Loucy (cell line): ENCODE data around the gene AGBL3.

ENCODE experiments used
- H2AFZ ChIP-seq: fragments of 200-600 bp; sonication (generic); 2 replicates; pipeline ENCODE4 v1.6.0; 2016; ENCODE audit warnings: antibody characterized with exemption, mild to moderate bottlenecking, low read length, moderate library complexity
- H3F3A ChIP-seq: fragments of 200-600 bp; 2 replicates; pipeline ENCODE4 v1.6.0; 2016; ENCODE audit warnings: antibody characterized with exemption, low read depth, mild to moderate bottlenecking
- H3K27me3 ChIP-seq: fragments of 200-600 bp; sonication (generic); 2 replicates; pipeline ENCODE4 v1.6.1; 2014; ENCODE audit warnings: low read length, mild to moderate bottlenecking; ENCODE audit not compliant: insufficient read depth, poor library complexity, severe bottlenecking
- H3K36me3 ChIP-seq: fragments of 200-600 bp; sonication (generic); 2 replicates; pipeline ENCODE4 v1.6.1; 2016; ENCODE audit warnings: low read length; ENCODE audit not compliant: insufficient read depth
- H3K4me1 ChIP-seq: fragments of 200-600 bp; sonication (generic); 2 replicates; pipeline ENCODE4 v1.5.1; 2014; ENCODE audit warnings: low read length, mild to moderate bottlenecking; ENCODE audit not compliant: insufficient read depth, poor library complexity, severe bottlenecking
- H3K4me2 ChIP-seq: fragments of 200-600 bp; sonication (generic); 2 replicates; pipeline ENCODE4 v1.6.0; 2014; ENCODE audit warnings: antibody characterized with exemption, low read length, low read depth, mild to moderate bottlenecking; ENCODE audit not compliant: poor library complexity, severe bottlenecking
- H3K4me3 ChIP-seq: fragments of 200-600 bp; sonication (generic); 2 replicates; pipeline ENCODE4 v1.5.1; 2014; ENCODE audit warnings: low read length, mild to moderate bottlenecking, mixed read lengths; ENCODE audit not compliant: poor library complexity, severe bottlenecking
- H3K79me2 ChIP-seq: fragments of 200-600 bp; sonication (generic); 2 replicates; pipeline ENCODE4 v1.6.1; 2014; ENCODE audit warnings: low read length; ENCODE audit not compliant: insufficient read depth
- H3K9ac ChIP-seq: fragments of 200-600 bp; sonication (generic); 2 replicates; pipeline ENCODE4 v1.6.0; 2014; ENCODE audit warnings: mild to moderate bottlenecking, low read depth, low read length, moderate library complexity; ENCODE audit not compliant: poor library complexity, severe bottlenecking
- H3K9me2 ChIP-seq: fragments of 200-600 bp; sonication (generic); replicated peaks from 2 replicates; pipeline ENCODE4 v1.6.1; 2016; ENCODE audit warnings: low read depth, low read length, mixed read lengths
- H3K9me3 ChIP-seq: fragments of 200-600 bp; sonication (generic); 2 replicates; pipeline ENCODE4 v1.6.1; 2014; ENCODE audit warnings: mild to moderate bottlenecking, antibody characterized with exemption, low read length, low read depth; ENCODE audit not compliant: insufficient read depth
- H4K20me1 ChIP-seq: fragments of 200-600 bp; sonication (generic); 2 replicates; pipeline ENCODE4 v1.6.0; 2014; ENCODE audit warnings: antibody characterized with exemption, low read length, mild to moderate bottlenecking; ENCODE audit not compliant: insufficient read depth, poor library complexity, severe bottlenecking
- CTCF ChIP-seq: fragments of 200-600 bp; sonication (generic); conservative IDR thresholded peaks from 2 replicates; pipeline ENCODE4 v1.5.1; 2014; ENCODE audit warnings: mild to moderate bottlenecking, antibody characterized with exemption, low read length
- EZH2phosphoT487 ChIP-seq: fragments of 200-600 bp; IDR thresholded peaks from 2 replicates; pipeline ENCODE4 v1.6.1; 2018; ENCODE audit warnings: antibody characterized with exemption, mild to moderate bottlenecking, moderate library complexity, borderline replicate concordance

AGBL3 gene

GRCh38 chr7:135109976-135110375, 123.7 kb downstream of the AGBL3 start:
- H2AFZ ChIP-seq: no peak overlapping the region
- H3K9me3 ChIP-seq: no peaks in the 10 kb centered on the region
- H3K4me2 ChIP-seq: no peak overlapping the region

GRCh38 chr7:135111379-135111778, 125.1 kb downstream of the AGBL3 start:
- Histone ChIP-seq H3K9me2 (no peaks in the 10 kb centered on the region), H3K79me2 (no peaks in the 10 kb centered on the region), H3K36me3 (no peaks in the 10 kb centered on the region), H2AFZ (no peak overlapping the region), H3K9me3 (no peaks in the 10 kb centered on the region), H3K4me3 (no peak overlapping the region), H3F3A (no peaks in the 10 kb centered on the region), H3K27me3 (no peaks in the 10 kb centered on the region), H3K4me2 (no peak overlapping the region), H3K9ac (no peak overlapping the region), H4K20me1 (no peaks in the 10 kb centered on the region), H3K4me1 (no peaks in the 10 kb centered on the region)
- TF ChIP-seq CTCF (no peak), EZH2phosphoT487 (no peak)

More at GRCh38 chr7:135109976-135110375, 123.7 kb downstream of the AGBL3 start:
- Histone ChIP-seq H3F3A (no peaks in the 10 kb centered on the region), H3K27me3 (no peaks in the 10 kb centered on the region), H3K9me2 (no peaks in the 10 kb centered on the region), H3K79me2 (no peaks in the 10 kb centered on the region), H3K9ac (no peak overlapping the region), H3K4me3 (no peak overlapping the region), H3K36me3 (no peaks in the 10 kb centered on the region), H3K4me1 (no peaks in the 10 kb centered on the region), H4K20me1 (no peaks in the 10 kb centered on the region)
- TF ChIP-seq EZH2phosphoT487 (no peak), CTCF (no peak)

GRCh38 chr7:135114622-135115021, 128.3 kb downstream of the AGBL3 start:
- H4K20me1 ChIP-seq: no peaks in the 10 kb centered on the region
- H3F3A ChIP-seq: no peaks in the 10 kb centered on the region
- H3K4me2 ChIP-seq: no peak overlapping the region
- H3K4me3 ChIP-seq: no peak overlapping the region
- H3K9me3 ChIP-seq: no peaks in the 10 kb centered on the region
- H3K79me2 ChIP-seq: no peaks in the 10 kb centered on the region
- H3K4me1 ChIP-seq: no peaks in the 10 kb centered on the region
- no peak overlapping the region for H3K9ac ChIP-seq
- no peak overlapping the region for H2AFZ ChIP-seq
- no peaks in the 10 kb centered on the region for H3K9me2 ChIP-seq
- no peaks in the 10 kb centered on the region for H3K36me3 ChIP-seq
- no peaks in the 10 kb centered on the region for H3K27me3 ChIP-seq
- TF ChIP-seq EZH2phosphoT487 (no peak), CTCF (no peak)
